GM19468 (cell line): ENCODE data around the gene GNAI3.

Source experiments
- ATAC-seq: cut with Tn5 transposase; IDR thresholded peaks from one replicate; pipeline ENCODE4 v1.9.1; 2021; ENCODE audit warnings: mild to moderate bottlenecking, moderate library complexity, moderate number of reproducible peaks; ENCODE audit not compliant: unreplicated experiment; ENCODE audit errors: extremely low read depth

The GNAI3 gene

GRCh38 chr1:109543283-109543987 is 5.0 kb upstream of the GNAI3 start:
- ATAC-seq: no peak

DNA sequence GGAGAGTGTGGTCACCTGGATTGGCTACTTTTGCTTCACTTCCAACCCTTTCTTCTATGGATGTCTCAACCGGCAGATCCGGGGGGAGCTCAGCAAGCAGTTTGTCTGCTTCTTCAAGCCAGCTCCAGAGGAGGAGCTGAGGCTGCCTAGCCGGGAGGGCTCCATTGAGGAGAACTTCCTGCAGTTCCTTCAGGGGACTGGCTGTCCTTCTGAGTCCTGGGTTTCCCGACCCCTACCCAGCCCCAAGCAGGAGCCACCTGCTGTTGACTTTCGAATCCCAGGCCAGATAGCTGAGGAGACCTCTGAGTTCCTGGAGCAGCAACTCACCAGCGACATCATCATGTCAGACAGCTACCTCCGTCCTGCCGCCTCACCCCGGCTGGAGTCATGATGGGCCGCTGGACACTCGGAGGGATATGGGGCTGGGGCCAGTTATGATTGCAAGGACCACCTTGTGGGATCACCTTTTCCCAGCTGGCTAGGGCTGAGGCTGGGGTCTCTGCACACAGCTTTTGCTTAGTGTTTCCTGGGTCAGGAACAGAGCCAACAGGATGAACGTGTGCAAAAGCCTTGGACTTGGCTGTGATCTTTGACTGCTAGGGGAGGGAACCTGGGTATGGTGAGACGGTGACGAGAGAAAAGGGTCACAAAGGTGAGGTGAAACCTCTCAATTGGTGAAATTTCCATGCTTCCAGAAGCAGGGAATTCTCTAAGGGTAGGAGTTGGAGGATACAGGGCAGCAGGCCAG is 4.3 kb upstream of the GNAI3 start:
- ATAC-seq: no peak

GRCh38 chr1:109546311-109547109 is 1.9 kb upstream of the GNAI3 start:
- ATAC-seq: no peak

- ATAC-seq: no peak
Observed at GRCh38 chr1:109547463-109548320, 723 bp upstream of the GNAI3 start.

- no peak for ATAC-seq
Observed at GRCh38 chr1:109556563-109556962, 8.1 kb downstream of the GNAI3 start.

GRCh38 chr1:109557520-109557919 is 9.1 kb downstream of the GNAI3 start:
- no peak for ATAC-seq

GRCh38 chr1:109559995-109560394 is 11.6 kb downstream of the GNAI3 start:
- no peak for ATAC-seq

GRCh38 chr1:109564194-109564878 is 15.9 kb downstream of the GNAI3 start:
- ATAC-seq: no peak

GRCh38 chr1:109565241-109565640 is 16.8 kb downstream of the GNAI3 start:
- no peak for ATAC-seq

- ATAC-seq: no peak
Observed at GRCh38 chr1:109566982-109567381, 18.6 kb downstream of the GNAI3 start.

DNA sequence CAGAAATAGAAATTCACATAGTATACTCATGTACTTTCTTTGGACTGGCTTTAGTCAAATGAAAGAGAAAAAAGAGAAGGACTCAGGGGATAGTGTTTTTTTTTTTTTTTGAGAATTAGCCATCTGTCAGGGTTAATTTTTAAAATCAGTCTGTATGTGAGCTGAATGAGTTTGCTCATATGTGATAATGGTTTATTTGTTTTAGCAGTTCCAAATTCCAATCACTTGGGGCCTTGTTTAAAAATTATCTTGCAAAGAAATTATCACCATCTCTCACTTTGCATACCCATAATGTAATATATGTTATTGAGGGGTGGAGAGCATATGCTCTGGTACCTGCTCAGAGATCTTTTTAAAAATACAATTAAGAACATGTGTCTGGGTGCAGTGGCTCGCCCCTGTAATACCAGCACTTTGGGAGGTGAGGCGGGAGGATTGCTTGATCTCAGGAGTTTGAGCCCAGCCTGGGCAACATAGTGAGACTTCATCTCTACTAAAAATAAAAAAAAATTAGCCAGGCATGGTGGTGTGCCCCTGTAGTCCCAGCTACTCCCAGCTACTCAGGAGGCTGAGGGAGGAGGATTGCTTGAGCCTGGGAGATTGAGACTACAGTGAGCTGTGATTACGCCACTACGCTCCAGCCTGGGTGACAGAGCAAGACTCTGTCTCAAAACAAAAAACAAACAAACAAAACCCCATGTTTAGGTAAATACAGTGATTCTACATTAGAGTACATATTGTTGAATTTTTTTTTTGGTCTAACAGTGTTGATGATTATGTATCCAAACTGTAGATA is 19.7 kb downstream of the GNAI3 start:
- ATAC-seq: no peak

DNA sequence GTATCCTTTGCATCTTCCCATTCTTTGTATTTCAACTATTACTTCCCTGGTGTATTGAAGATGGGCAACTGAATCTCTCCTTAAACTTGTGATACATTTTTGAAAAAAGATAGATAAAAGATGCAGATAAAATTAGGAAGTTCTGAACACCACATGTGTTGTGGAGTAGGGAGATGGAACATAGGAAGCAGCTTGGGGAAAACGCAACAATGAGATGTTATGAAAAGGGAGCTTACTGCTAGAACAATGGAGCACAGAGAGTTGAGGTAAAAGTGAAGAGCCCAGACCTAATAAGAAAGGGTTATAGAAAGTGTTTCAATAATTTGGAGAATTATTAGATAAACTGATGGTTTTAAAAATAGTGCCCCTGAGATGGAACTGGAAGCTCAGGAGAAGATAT is 20.9 kb downstream of the GNAI3 start:
- no peak for ATAC-seq

- no peak for ATAC-seq
Observed at GRCh38 chr1:109570414-109570813, 22.0 kb downstream of the GNAI3 start.

- ATAC-seq: no peak
Observed at GRCh38 chr1:109573785-109574184, 25.4 kb downstream of the GNAI3 start.

DNA sequence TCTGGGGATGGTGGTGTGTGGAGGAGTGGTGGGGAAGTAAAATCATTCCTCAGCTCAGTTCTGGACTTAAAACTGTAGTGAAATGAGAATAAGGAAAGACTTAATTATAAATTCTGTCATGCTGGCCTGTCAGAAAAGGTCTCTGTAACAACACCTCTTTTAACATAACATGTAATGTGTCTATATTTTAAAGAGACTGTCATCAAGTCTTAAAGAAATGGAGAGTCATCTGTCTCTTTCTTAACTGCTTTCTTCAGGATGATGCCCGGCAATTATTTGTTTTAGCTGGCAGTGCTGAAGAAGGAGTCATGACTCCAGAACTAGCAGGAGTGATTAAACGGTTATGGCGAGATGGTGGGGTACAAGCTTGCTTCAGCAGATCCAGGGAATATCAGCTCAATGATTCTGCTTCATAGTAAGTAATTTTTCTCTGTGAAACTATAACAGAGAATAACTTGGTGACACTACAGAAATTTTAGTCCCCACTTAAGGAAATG is 30.6 kb downstream of the GNAI3 start:
- ATAC-seq: no peak

- no peak for ATAC-seq
Observed at GRCh38 chr1:109579491-109579890, 31.1 kb downstream of the GNAI3 start.

GRCh38 chr1:109582021-109582420 is 33.6 kb downstream of the GNAI3 start:
- no peak for ATAC-seq

DNA sequence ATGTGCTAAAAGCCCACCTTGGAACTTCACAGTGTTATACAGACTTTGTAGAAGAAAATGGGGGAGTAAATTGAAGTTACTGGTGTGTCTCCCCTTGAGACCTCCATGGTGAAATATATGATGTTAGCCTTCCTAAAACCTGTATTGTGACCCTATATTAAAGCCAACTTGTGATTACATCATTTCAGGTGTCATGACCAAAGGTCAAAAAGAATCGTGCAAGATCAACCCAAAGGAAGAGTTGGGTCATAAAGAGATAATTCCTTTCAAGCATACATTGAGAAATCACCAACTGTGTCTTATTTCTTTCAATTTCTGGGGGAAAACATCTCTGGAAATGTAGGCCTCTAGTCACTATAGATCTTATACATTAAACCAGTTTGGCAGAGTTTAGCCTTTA is 36.4 kb downstream of the GNAI3 start:
- ATAC-seq: no peak

DNA sequence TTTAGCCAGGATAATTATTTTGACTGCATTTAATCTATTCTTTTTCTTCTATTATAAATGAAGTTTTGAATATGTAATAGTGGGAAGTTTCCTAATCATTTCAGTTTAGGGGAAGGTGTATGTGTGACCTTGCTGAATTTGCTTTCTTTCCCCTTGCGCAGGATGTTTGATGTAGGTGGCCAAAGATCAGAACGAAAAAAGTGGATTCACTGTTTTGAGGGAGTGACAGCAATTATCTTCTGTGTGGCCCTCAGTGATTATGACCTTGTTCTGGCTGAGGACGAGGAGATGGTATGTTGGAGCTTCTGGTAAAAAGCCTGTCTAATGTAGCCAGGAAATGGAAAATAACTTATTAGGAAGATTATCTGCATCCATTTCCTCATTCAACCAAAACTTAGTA is 37.6 kb downstream of the GNAI3 start:
- no peak for ATAC-seq
